ENCODE data around the gene NUMA1. TPM values are rescaled to one million over a fixed set of nuclear protein-coding genes. Genes with fewer than 3 reads are reported as not detected.

The NUMA1 gene
- total RNA-seq, 1 donor from 2014 or later, result 130 TPM

GRCh38 chr11:72072348-72072747, 8.0 kb downstream of the NUMA1 start:
- Mint-ChIP-seq H3K9me3 (no peaks in the 10 kb centered on the region), H3K27ac (peak overlapping the region; percentile 26), H3K27me3 (ENCODE audit: insufficient read depth, low read depth) (peaks cover 7% of the 10 kb centered on the region), H3K4me1 (peaks cover 53% of the 10 kb centered on the region), H3K4me3 (peak overlapping the region; percentile 54), H3K36me3 (peaks cover 13% of the 10 kb centered on the region)
- Histone ChIP-seq H3K4me1 (peaks cover 43% of the 10 kb centered on the region), H3K79me2 (ENCODE audit: low read depth) (peaks cover 100% of the 10 kb centered on the region), H3K36me3 (no peaks in the 10 kb centered on the region), H3K4me2 (peak overlapping the region; percentile 24), H3K9ac (no peak overlapping the region), H3K27ac (no peak overlapping the region), H4K20me1 (ENCODE audit: low read depth) (peaks cover 77% of the 10 kb centered on the region), H3K9me3 (ENCODE audit: low read depth) (no peaks in the 10 kb centered on the region), H3K27me3 (no peaks in the 10 kb centered on the region), H3F3A (ENCODE audit: low read depth) (peaks cover 14% of the 10 kb centered on the region), H2AFZ (replicated peaks) (no peak overlapping the region), H3K4me3 (no peak overlapping the region)
- TF ChIP-seq CTCF (IDR thresholded peaks at IDR 0.05), result no peak
- TF ChIP-seq EZH2phosphoT487 (IDR thresholded peaks at IDR 0.05), result no peak
- TF ChIP-seq EZH2 (IDR thresholded peaks at IDR 0.05), result no peak
- peak; percentile 21 for DNase-seq (ENCODE audit: low spot score)

- Mint-ChIP-seq H3K27ac (peak overlapping the region; percentile 23), H3K9me3 (no peaks in the 10 kb centered on the region), H3K36me3 (peaks cover 12% of the 10 kb centered on the region), H3K27me3 (ENCODE audit: insufficient read depth, low read depth) (peaks cover 8% of the 10 kb centered on the region), H3K4me1 (peaks cover 54% of the 10 kb centered on the region), H3K4me3 (no peak overlapping the region)
- Histone ChIP-seq H3K36me3 (no peaks in the 10 kb centered on the region), H3K4me3 (no peak overlapping the region), H3K9ac (peak overlapping the region; percentile 17), H3K4me2 (peak overlapping the region; percentile 12), H4K20me1 (ENCODE audit: low read depth) (peaks cover 73% of the 10 kb centered on the region), H3K79me2 (ENCODE audit: low read depth) (peaks cover 100% of the 10 kb centered on the region), H3F3A (ENCODE audit: low read depth) (peaks cover 26% of the 10 kb centered on the region), H2AFZ (replicated peaks) (no peak overlapping the region), H3K27ac (peak overlapping the region; percentile 81), H3K27me3 (no peaks in the 10 kb centered on the region), H3K9me3 (ENCODE audit: low read depth) (no peaks in the 10 kb centered on the region), H3K4me1 (peaks cover 51% of the 10 kb centered on the region)
- no peak for DNase-seq (ENCODE audit: low spot score)
- TF ChIP-seq EZH2 (IDR thresholded peaks at IDR 0.05) (no peak), CTCF (IDR thresholded peaks at IDR 0.05) (no peak), EZH2phosphoT487 (IDR thresholded peaks at IDR 0.05) (no peak)
Observed at GRCh38 chr11:72070491-72070890, 9.9 kb downstream of the NUMA1 start.

GRCh38 chr11:72069787-72070251, 10.5 kb downstream of the NUMA1 start:
- peaks cover 100% of the 10 kb centered on the region for H3K79me2 ChIP-seq (ENCODE audit: low read depth)
- no peaks in the 10 kb centered on the region for H3K36me3 ChIP-seq
- no peaks in the 10 kb centered on the region for H3K27me3 ChIP-seq
- peak overlapping the region; percentile 12 for H3K4me2 ChIP-seq
- no peak for TF ChIP-seq EZH2phosphoT487 (IDR thresholded peaks at IDR 0.05)
- no peak for TF ChIP-seq CTCF (IDR thresholded peaks at IDR 0.05)
- TF ChIP-seq EZH2 (IDR thresholded peaks at IDR 0.05), result no peak
- H3K27ac Mint-ChIP-seq, result peak overlapping the region; percentile 23
- peaks cover 66% of the 10 kb centered on the region for H4K20me1 ChIP-seq (ENCODE audit: low read depth)
- no peak overlapping the region for H2AFZ ChIP-seq (replicated peaks)
- peak; percentile 29 for DNase-seq (ENCODE audit: low spot score)
- H3K27ac ChIP-seq, result peak overlapping the region; percentile 81
- peaks cover 26% of the 10 kb centered on the region for H3F3A ChIP-seq (ENCODE audit: low read depth)
- no peaks in the 10 kb centered on the region for H3K9me3 Mint-ChIP-seq
- peaks cover 12% of the 10 kb centered on the region for H3K36me3 Mint-ChIP-seq
- H3K27me3 Mint-ChIP-seq (ENCODE audit: insufficient read depth, low read depth), result peaks cover 8% of the 10 kb centered on the region
- no peak overlapping the region for H3K4me3 ChIP-seq
- peak overlapping the region; percentile 17 for H3K9ac ChIP-seq
- peaks cover 54% of the 10 kb centered on the region for H3K4me1 Mint-ChIP-seq
- H3K9me3 ChIP-seq (ENCODE audit: low read depth), result no peaks in the 10 kb centered on the region
- H3K4me3 Mint-ChIP-seq, result no peak overlapping the region
- peaks cover 51% of the 10 kb centered on the region for H3K4me1 ChIP-seq

All from neural progenitor cell (in vitro differentiated cells).